Embryonic facial prominence (tissue), 1 donor: ENCODE data around the gene H2AZ1.

Experiments
- DNase-seq: peaks from one replicate; pipeline ENCODE4 v3.0.0-alpha.2; 2016; ENCODE audit errors: extremely low spot score

Gene H2AZ1

DNA sequence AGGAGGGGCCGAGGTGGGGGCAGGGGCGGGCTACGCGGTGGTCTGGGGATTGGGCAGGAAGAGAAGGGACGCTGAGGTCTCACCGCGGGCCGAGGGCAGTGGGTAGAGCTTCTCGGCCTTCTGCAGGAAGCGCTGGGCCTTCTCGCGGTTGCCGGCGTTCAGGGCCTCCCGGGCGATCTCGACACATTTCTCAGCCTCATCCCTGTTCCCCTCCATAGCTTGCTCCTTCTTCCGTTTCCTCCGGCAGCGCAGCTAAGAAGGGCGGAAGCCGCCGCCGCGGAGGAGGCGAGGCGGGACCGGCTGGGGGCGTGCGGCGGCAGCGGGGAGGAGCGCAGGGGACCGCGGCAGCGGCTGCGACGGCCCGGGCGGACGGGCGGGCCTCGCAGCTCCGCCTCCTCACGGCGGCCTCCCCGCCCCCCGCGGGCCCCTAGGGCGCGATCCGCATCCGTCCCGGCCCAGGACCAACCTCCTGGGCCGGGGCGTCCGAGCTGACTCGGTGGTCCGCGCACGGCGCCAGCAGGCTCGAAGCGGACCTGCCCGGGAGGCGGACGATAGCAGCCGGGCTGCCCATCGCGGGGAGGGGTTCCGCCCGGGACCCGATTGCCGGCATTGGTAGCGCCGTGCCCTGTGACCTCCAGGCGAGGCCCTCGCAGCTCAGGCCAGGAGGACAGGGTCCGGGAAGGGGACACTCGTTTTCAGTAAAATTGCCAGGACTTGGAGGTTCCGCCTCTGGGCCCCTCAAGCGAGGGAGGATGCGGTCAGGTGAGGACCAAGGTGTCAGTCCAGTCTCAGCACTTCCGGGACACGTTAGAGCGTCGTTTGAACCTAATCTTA lies 3.5 kb downstream of the H2AZ1 start, which contains the start of gene DNAJB14:
Gene DNAJB14 (minus strand): TSS at position 263 of the 834 bp plus-strand sequence. CDS start 47 bp downstream, at position 216.
- DNase-seq, result peak; percentile 64

GRCh38 chr4:99945718-99946355 lies 4.2 kb downstream of the H2AZ1 start:
- DNase-seq, result no peak

DNA sequence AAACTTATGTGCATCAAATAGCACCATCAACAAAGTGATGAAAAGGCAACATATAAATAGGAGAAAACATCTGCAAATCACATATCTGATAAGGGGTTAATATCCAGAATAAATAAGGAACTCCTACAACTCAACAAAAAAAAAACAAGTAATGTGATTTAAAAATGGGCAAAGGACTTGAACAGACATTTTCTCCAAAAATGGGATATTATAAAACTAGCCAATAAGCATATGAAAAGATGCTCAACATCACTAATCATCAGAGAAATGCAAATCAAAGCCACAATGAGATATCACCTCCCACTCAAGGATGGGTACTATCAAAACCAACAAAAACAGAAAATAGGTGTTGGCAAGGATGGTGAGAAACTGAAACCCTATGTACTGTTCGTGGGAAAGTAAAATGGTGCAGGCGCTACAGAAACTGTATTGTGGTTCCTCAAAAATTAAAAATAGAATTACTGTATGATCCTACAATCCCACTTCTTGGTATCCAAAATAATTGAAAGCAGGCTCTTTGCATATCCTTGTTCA lies 6.1 kb downstream of the H2AZ1 start:
- DNase-seq, result no peak

- no peak for DNase-seq
Measured at GRCh38 chr4:99938243-99938753, 11.8 kb downstream of the H2AZ1 start.

DNA sequence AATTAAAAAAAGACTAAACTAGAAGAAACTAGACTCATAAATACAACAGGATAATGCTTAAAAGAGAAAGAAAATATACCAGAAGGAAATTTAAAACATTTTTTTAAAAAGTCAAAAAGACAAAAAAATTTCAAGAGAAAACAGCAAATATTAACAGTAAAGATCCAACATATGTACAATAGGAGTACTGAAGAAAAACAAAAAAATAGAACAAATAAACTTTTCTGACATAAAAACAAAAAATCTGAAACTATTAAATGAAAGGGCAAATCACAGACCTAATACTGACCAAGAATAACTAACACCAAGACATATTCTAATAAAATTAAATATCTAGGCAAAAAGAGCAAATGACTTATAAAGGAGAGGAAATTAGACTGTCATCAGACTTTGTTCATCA lies 15.2 kb downstream of the H2AZ1 start:
- DNase-seq, result no peak

- no peak for DNase-seq
Measured at GRCh38 chr4:99927566-99927965, 22.5 kb downstream of the H2AZ1 start.

GRCh38 chr4:99921174-99921573 lies 28.9 kb downstream of the H2AZ1 start:
- DNase-seq, result no peak

DNA sequence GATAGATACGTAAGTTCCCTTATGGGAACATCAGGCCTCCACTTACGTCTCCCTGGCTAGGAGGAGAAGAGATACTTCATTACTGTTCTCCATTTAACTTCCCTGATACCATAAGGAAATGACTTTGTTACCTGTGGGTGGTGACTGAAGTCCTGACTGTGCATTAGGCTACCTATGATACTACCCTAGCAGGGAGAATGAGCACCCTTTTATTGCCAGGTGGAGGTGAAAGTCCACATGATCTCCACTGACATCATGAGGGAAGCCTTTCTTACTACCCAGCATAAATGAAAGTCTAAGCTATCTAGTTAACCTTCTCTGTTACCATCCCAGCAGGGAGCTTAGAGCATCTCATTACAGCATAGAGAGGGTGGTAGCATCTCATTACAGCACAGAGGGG lies 31.4 kb downstream of the H2AZ1 start:
- DNase-seq, result no peak

DNA sequence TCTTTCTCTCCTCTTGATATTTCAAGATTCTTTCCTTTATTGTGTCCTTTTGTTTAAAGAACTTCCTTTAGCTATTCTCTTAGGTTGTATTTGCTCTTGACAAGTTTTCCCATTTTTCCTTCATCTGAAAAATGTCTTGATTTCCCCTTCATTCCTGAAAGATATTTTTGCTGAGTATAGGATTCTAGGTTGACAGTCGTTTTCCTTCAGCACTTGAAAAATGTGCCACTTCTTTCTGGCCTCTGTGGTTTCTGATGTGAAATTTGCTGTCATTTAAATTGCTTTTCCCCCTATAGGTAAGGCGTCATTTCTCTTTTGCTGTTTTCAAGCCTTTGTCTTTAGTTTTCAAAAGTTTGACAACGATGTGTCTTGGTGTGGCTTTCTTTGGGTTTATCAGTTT lies 32.5 kb downstream of the H2AZ1 start:
- no peak for DNase-seq

DNA sequence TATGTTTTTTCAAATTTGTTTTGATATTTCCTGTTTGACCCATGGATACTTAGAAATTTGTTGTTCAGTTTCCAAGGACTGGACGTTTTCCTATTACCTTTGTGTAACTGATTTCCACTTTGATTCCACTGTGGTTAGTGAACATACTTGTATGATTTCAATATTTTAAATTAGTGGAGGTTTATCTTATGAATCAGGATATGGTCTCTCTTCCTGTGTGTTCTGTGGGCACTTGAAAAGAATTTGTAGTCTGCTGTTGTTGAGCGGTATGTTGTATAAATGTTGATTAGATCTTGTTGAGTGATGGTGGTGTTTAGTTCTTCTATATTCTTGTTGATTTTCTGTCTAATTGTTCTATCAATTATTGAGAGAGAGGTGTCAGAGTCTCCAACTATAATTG lies 34.6 kb downstream of the H2AZ1 start:
- DNase-seq, result no peak
